ENCODE data around the gene TMCC1.
"Not testable (repeated sequence)": the region's sequence is repeated elsewhere in the genome, so short reads cannot be mapped to it uniquely, and the experiment has no call there.

TMCC1 gene

DNA sequence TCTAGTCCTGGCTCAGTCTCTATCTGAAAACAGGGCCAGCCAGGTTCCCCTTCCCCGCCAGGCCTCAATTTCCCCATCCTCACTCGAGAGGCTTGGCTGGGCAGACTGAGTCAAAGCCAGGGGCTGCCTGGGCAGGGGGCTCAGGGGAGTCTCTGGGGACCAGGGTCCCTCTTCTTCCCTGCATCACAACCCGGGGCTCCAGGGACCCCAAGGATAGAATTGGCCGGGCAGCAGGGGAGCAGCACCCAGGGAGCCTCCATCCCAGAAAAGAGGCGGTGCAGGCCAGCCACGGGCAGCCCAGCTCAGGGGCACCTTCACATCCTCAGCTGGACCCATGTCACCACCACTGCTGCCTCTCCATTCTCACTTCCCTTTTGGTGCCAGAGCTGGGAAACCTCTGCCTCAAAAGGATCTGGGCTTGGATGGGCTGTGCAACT, 273.8 kb downstream of the TMCC1 start:
- no peak for DNase-seq

- DNase-seq: no peak
Measured at GRCh38 chr3:129618901-129619671, 274.4 kb downstream of the TMCC1 start.

DNA sequence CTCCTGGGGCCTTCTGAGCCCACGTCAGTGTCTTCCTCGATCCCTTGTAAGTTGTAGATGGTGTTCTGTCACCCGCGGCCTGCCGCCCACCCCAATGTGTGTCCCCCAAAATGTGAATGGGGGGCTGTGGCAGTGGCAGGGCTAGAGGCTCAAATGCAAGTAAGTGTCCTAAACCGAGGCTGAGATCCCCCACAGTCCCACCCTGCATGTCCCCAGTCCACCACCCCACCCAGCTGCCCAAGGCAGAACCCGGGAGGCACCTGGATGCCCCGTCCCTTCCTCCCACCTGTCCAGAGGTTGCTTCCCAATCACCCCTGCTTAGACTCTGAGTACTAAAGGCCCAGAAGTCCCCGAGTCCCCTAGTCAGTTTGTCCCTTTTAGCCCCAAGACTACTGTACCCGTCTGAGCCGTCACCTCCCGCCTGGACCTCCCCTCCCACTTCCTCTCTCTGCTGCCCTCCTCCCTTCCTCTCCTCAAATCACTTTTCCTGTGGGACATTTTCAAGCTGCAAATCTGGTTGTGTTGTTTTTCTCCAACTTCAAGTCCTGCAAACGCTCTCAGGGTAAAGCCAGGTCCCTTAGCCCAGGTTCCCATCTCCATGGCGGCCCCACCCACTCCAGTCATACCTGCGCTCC, 275.2 kb downstream of the TMCC1 start:
- DNase-seq: no peak

- DNase-seq: no peak
Measured at GRCh38 chr3:129617381-129618185, 275.9 kb downstream of the TMCC1 start.

GRCh38 chr3:129616713-129617112, 276.8 kb downstream of the TMCC1 start:
- DNase-seq: no peak

- no peak for DNase-seq
Measured at GRCh38 chr3:129616291-129616690, 277.2 kb downstream of the TMCC1 start.

DNA sequence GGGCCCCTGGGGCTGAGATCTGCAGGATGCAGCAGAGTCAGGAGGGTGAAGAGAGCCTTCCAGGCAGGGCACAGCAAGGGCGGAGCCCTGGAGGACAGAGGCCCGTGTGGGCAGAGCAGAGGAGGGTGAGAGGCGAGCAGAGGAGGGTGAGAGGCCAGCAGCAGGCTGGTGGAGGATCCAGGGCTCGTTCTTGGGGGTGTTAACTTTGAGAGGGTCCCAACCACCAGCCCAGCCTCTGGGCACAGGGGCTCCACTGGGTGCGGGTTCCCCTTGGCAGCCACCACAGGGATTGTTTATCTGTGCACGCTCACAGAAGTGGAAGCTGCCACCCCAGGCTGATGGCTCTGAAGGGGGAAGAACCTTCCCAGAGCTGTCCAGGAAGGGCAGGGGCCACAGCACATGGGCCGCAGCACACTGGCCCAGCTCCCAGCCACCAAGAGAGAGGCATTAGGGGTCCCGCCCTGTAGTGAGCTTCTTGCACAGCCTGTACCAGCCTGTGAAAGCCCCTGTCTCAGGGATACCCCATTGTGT, 277.7 kb downstream of the TMCC1 start:
- DNase-seq: no peak

- no peak for DNase-seq
Measured at GRCh38 chr3:129614927-129615363, 278.6 kb downstream of the TMCC1 start.

DNA sequence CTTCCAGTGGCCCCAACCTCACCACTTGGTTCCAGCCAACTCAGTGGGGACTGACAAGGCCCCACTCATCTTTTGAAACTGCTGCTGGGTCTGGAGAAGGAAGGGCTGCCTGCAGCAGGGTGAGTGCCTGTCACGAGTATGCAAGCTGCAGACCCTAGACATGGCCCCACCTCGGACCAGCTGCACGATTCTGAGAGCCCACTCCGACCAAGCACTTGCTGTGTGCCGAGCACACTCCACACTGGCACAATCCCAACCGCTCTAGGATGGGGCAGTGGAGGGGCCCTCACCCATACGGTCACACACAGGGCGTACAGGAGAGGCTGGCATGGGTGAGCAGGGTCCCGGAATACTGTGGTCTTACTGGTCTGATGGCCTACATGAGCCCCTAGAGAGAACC, 279.1 kb downstream of the TMCC1 start:
- no peak for DNase-seq

DNA sequence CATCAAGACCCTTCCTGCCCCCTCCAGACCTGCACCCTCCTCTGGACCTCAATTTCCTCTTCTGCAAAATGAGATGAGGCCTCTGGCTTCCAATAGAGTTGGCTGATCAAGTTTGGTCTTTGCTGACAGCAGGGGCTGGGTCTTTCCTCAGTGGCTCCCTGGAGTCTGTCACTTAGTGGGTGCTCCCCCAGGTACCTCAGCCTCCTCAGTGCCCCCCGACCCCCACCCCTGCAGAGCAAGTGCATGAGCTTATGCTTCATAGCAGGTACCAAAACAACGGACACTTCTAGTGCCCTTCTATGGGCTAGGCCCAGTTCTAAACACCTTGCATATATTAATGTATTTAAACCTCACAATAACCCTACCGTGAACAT, 280.2 kb downstream of the TMCC1 start:
- no peak for DNase-seq

GRCh38 chr3:129612534-129613366, 280.8 kb downstream of the TMCC1 start:
- no peak for DNase-seq

DNA sequence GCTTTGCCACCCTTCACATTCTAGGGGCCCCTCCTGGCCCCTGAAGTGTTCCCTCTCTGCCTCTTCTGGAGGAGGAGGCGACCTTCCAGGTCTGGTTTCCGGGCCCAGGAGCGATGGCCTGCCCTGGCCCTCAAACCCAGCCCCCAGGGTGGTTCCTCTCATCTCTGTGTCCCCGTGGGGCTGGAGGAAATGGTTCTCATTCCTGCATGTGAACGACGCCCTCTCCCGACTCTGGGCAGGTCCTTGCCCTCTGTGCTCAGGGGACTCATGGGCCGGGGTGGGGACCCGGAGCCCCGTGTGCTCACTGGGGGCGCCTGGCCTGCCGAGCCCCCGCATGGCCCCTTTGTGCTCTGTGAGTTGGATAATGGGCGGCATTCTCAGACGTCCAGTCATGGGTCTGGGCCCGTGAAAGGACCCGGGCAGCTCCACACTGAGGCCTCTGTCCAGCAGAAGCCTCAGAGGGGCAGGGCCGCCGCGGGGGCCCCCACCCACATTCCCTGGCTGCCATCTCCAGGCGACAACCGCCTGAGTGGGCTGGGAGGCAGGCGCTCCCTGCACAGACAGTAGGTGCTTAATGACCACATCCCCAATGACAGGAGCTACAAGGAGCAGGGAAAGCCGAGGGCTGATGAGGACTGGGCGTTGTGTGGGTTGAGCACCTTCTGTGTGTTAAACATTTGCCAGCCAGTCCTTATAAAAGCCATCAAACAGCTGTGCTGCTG, 281.5 kb downstream of the TMCC1 start:
- no peak for DNase-seq

GRCh38 chr3:129611446-129611800, 282.1 kb downstream of the TMCC1 start:
- no peak for DNase-seq

GRCh38 chr3:129610794-129611445, 282.6 kb downstream of the TMCC1 start:
- DNase-seq: not testable (repeated sequence)

DNA sequence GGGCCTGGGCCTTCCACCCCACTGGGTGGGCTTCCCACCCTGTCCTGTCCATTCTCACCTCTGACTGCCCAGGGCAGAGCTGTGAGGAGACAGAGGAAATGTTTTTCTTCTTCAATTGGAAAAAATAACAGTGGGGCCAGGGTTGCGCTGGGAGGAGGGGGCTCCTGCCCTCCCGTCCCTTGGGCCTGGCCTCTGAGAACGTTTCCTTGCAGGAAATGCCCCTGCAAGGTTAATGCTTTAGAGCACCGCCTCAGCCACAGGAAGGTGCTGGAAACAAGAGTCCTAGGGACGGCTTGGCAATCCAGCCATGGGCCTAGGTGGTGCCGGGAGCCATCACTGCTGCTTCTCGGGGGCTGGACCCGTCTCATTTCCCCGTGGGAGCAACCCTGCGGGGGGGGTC, 283.2 kb downstream of the TMCC1 start:
- DNase-seq: no peak

- DNase-seq: no peak
Measured at GRCh38 chr3:129609591-129610182, 283.8 kb downstream of the TMCC1 start.

DNA sequence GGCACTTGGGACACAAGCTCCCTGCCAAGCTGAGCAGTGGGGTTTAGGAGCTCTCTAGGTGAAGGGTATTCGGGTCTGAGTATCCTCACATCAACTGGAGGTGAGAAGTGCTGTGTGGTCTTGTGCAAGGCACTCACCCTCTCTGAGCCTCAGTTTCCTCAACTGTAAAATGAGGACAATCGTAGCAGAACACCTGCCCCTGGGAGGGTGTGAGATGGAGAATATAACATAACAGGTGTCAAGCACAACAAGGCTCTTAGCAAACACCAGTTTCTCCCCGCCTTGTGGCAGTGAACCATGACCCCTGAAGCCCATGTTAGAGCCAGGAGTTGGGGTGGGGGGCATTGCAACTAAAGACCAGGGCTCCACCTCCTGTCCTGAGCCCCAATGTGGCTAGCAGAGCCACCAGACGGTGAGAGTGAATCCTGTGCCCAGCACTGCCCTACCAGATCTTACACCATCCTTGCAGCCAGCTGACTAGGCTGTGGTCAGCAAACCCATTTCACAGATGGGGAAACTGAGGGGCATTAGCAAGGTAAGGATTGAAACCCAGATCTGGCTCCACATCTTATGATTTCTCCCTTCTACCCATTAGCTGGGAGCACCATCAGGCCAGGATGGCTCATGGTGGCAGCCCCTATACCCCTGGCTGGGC, 284.4 kb downstream of the TMCC1 start:
- DNase-seq: no peak

DNA sequence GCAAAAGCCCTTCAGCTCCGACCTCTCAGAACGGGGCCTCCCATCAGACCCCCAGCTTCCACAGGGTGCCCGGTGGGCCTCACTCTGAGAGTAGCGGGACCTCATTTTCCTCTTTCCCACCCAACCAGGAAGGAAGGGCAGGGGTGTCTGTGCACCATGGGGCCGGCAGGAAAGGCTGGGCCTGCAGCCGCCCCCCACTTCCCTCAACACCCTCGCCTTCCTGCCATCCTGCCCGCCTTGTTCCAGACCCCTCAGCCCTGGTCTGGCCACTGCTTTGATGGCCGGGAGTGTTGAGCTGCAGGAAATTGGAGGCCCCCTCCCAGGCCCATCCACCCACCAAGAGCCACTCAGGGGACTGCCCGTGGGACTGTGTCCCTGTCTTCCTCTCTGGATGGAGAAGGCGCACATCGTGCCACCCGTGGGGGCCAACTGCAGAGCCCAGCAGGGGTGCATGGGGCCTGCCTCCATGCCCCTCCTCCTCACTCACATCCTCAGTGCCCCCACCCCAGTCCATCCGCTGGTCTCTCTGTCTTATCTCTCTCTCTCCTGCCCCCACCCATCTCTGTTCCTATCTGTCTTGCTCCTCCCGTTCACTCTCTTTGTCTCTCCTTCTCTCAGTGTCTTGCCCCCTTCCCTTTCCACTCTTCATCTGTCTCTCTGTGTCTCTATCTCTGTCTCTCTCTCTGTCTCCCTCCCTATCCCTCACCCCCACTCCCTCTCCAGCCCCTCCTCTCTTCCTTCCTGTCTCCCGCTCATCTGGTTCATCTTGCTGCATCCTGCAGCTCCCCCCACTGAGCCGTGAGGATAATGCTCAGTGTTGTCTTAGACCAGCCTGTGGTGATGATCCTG, 285.2 kb downstream of the TMCC1 start:
- peak; percentile 36 to 65 for DNase-seq

- no peak for DNase-seq
Measured at GRCh38 chr3:129607391-129608068, 286.0 kb downstream of the TMCC1 start.

Data from NCI-H524 (cell line).